Endothelial cell of umbilical vein (primary cell): ENCODE results near the gene DIS3L2.

ENCODE experiments used
- CTCF ChIP-seq, 2 donors: IDR thresholded peaks; 1 replicate in 1 of 2; 2 replicates in 1 of 2; pipeline ENCODE4 v1.5.1; 2011; ENCODE audit warnings: low read length in 2 of 2, mild to moderate bottlenecking in 2 of 2, moderate library complexity in 2 of 2, control low read depth in 1 of 2, inconsistent platforms in 1 of 2, low read depth in 1 of 2; ENCODE audit not compliant: insufficient read depth in 1 of 2; ENCODE audit errors: extremely low read depth in 1 of 2
- EZH2 ChIP-seq: IDR thresholded peaks from 2 replicates; pipeline ENCODE4 v1.6.1; 2012; ENCODE audit warnings: borderline replicate concordance, low read depth, mild to moderate bottlenecking, moderate library complexity, low read length, inconsistent platforms; ENCODE audit not compliant: severe bottlenecking
- FOS ChIP-seq: IDR thresholded peaks from 2 replicates; pipeline ENCODE4 v1.6.1; 2011; ENCODE audit warnings: mild to moderate bottlenecking, low read length, moderate library complexity, borderline replicate concordance; ENCODE audit not compliant: insufficient read depth
- GATA2 ChIP-seq: IDR thresholded peaks from 2 replicates; pipeline ENCODE4 v1.7.0; 2011; ENCODE audit warnings: low read depth, mild to moderate bottlenecking, moderate library complexity, mixed read lengths, low read length; ENCODE audit not compliant: insufficient read length, insufficient read depth
- MYC ChIP-seq: IDR thresholded peaks from one replicate; pipeline ENCODE4 v1.6.1; 2011; ENCODE audit warnings: mild to moderate bottlenecking, low read depth, low read length
- POLR2A ChIP-seq: IDR thresholded peaks from 2 replicates; pipeline ENCODE4 v1.6.1; 2012; ENCODE audit warnings: low read depth, mild to moderate bottlenecking, control low read depth, low read length
- POLR2AphosphoS5 ChIP-seq: IDR thresholded peaks from 2 replicates; pipeline ENCODE4 v1.6.1; 2012; ENCODE audit warnings: low read depth, mild to moderate bottlenecking, control low read depth, low read length, moderate library complexity; ENCODE audit not compliant: insufficient read depth
- TF ChIP-seq, protein P1 (sequence below): IDR thresholded peaks from 2 replicates; pipeline ENCODE4 v1.6.1; 2011; ENCODE audit not compliant: insufficient read depth, insufficient read length

DNA sequence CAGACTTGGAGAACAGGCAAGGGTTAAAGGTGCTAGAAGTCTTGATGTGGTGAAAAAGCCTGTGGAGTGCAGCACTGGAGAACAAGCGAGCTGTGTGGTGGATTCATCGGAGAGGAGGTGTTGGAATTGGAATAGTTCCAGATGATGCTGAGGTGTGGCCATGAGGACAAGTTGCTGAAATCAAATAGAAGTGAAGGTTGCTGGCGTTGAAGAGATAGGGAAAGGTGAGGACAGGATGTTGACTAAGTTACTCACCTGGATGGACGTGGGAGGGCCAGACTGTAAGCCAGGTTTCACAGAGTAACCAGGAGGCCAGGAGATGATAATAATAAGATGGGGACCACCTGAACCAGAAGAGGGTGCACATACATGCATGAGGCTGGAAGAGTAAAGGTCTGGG lies 173.4 kb downstream of the DIS3L2 start:
- no peak for TF ChIP-seq CTCF (IDR thresholded peaks at IDR 0.05; ENCODE audit: extremely low read depth in 1 of 2, insufficient read depth in 1 of 2, low read depth in 1 of 2, low read length in 2 of 2)
- TF ChIP-seq POLR2AphosphoS5 = no peak
- TF ChIP-seq POLR2A = no peak
- no peak for TF ChIP-seq EZH2
- TF ChIP-seq FOS = no peak
- TF ChIP-seq, protein P1, sequence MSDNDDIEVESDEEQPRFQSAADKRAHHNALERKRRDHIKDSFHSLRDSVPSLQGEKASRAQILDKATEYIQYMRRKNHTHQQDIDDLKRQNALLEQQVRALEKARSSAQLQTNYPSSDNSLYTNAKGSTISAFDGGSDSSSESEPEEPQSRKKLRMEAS = no peak
- TF ChIP-seq GATA2 = no peak
- no peak for TF ChIP-seq MYC
